PC-9 (cell line): ENCODE results near the gene MLF2. TPM values are rescaled to one million over a fixed set of nuclear protein-coding genes. Genes with fewer than 3 reads are reported as not detected.
"Not testable (repeated sequence)": the region's sequence is repeated elsewhere in the genome, so short reads cannot be mapped to it uniquely, and the experiment has no call there.

Experiments used
- BruUV-seq: library from RNA; stranded (reverse); fragments of 400-500 nt; replicated peaks from 2 replicates; lab custom pipeline; 2021; lab: Mats Ljungman, UMichigan
- CTCF ChIA-PET: fragments of 300-600 bp; sonication (Branson Sonifier 250); formaldehyde crosslinking; loops from one replicate; lab custom pipeline; 2022; ENCODE audit warnings: antibody characterized with exemption; lab: Charles Lee
- POLR2A ChIA-PET: fragments of 300-600 bp; sonication (Branson Sonifier 250); formaldehyde crosslinking; loops from one replicate; lab custom pipeline; 2022; ENCODE audit warnings: antibody characterized with exemption; ENCODE audit not compliant: unreplicated experiment; lab: Charles Lee
- DNase-seq, 2 experiments: peaks; one replicate each; pipeline versions ENCODE4 v3.0.0 to v3.0.0-alpha.2; 2015 to 2022; ENCODE audit warnings: mixed read lengths in 1 of 2
- H2AFZ ChIP-seq: fragments of 200-600 bp; sonication (generic); 2 replicates; pipeline ENCODE4 v1.8.1; 2017; ENCODE audit warnings: antibody characterized with exemption
- H3F3A ChIP-seq: fragments of 200-600 bp; sonication (generic); 2 replicates; pipeline ENCODE4 v1.8.1; 2017; ENCODE audit warnings: antibody characterized with exemption, mild to moderate bottlenecking, low read depth; ENCODE audit not compliant: insufficient read depth
- H3K27ac ChIP-seq: fragments of 200-600 bp; sonication (generic); 2 replicates; pipeline ENCODE4 v1.6.1; 2016; ENCODE audit warnings: mixed run types
- H3K27me3 ChIP-seq: fragments of 200-600 bp; sonication (generic); 2 replicates; pipeline ENCODE4 v1.6.1; 2016; ENCODE audit warnings: low read depth, mixed run types; ENCODE audit not compliant: insufficient read depth
- H3K36me3 ChIP-seq: fragments of 200-600 bp; sonication (generic); 2 replicates; pipeline ENCODE4 v1.6.1; 2016; ENCODE audit warnings: low read depth, mixed run types
- H3K4me1 ChIP-seq: fragments of 200-600 bp; sonication (generic); replicated peaks from 2 replicates; pipeline ENCODE4 v1.6.1; 2016; ENCODE audit warnings: mixed run types; ENCODE audit not compliant: insufficient read depth
- H3K4me2 ChIP-seq: fragments of 200-600 bp; sonication (generic); 2 replicates; pipeline ENCODE4 v1.6.1; 2017; ENCODE audit warnings: mixed run types
- H3K4me3 ChIP-seq: fragments of 200-600 bp; sonication (generic); 2 replicates; pipeline ENCODE4 v1.6.1; 2016; ENCODE audit warnings: mixed run types
- H3K79me2 ChIP-seq: fragments of 200-600 bp; sonication (generic); 2 replicates; pipeline ENCODE4 v1.6.1; 2017; ENCODE audit warnings: low read depth, mixed run types
- H3K9me2 ChIP-seq: fragments of 200-600 bp; sonication (generic); 2 replicates; pipeline ENCODE4 v1.8.1; 2017; ENCODE audit warnings: mild to moderate bottlenecking; ENCODE audit not compliant: insufficient read depth
- H3K9me3 ChIP-seq: fragments of 200-600 bp; sonication (generic); 2 replicates; pipeline ENCODE4 v1.8.1; 2016; ENCODE audit warnings: low read depth; ENCODE audit not compliant: insufficient read depth
- H4K20me1 ChIP-seq: fragments of 200-600 bp; sonication (generic); 2 replicates; pipeline ENCODE4 v1.8.1; 2017; ENCODE audit not compliant: insufficient read depth
- EZH2 ChIP-seq: fragments of 200-600 bp; sonication (generic); IDR thresholded peaks from 2 replicates; pipeline ENCODE4 v1.8.0; 2017; ENCODE audit warnings: antibody characterized with exemption, low read depth
- intact Hi-C: fragments of 100-400 bp; cut with micrococcal nuclease; formaldehyde crosslinking; loops from one replicate; pipeline ENCODE4 v1.10.0; 2022; ENCODE audit not compliant: unreplicated experiment
- total RNA-seq: library from RNA; stranded (reverse); gene quantifications from 2 replicates; pipeline ENCODE4 v1.2.3, GENCODE V29; 2021
- TF ChIP-seq, protein P1 (sequence below): fragments of 200-600 bp; sonication (generic); conservative IDR thresholded peaks from 2 replicates; pipeline ENCODE4 v1.6.1; 2017; ENCODE audit warnings: mixed run types, antibody characterized with exemption, mild to moderate bottlenecking, moderate library complexity

The MLF2 gene
- total RNA-seq, 1 experiment from 2014 or later = 379 TPM

GRCh38 chr12:6722863-6723262 lies 30.1 kb downstream of the MLF2 start:
- no peak overlapping the region for H3K27ac ChIP-seq
- intact Hi-C loops = no loop called here
- no peaks in the 10 kb centered on the region for H3K9me2 ChIP-seq

DNA sequence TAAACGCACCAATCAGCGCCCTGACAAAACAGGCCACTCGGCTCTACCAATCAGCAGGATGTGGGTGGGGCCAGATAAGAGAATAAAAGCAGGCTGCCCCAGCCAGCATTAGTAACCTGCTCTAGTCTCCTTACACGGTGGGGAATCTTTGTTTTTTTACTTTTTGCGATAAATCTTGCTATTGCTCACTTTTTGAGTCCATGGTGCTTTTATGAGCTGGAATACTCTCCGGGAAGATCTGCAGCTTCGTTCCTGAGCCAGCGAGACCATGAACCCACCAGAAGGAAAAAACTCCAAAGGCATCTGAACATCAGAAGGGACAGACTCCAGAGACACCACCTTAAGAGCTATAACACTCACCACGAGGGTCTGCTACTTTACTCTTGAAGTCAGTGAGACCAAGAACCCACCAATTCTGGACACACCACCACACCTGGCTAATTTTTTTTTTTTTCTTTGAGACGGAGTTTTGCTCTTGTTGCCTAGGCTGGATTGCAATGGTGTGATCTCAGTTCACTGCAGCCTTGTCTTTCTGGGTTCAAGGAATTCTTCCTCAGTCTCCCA lies 36.0 kb downstream of the MLF2 start:
- Histone ChIP-seq H3K4me1 (no peaks in the 10 kb centered on the region), H3F3A (no peaks in the 10 kb centered on the region), H3K9me3 (no peaks in the 10 kb centered on the region), H4K20me1 (no peaks in the 10 kb centered on the region), H3K79me2 (no peaks in the 10 kb centered on the region), H2AFZ (no peak overlapping the region), H3K4me3 (no peak overlapping the region), H3K4me2 (no peak overlapping the region), H3K9me2 (no peaks in the 10 kb centered on the region), H3K36me3 (no peaks in the 10 kb centered on the region), H3K27ac (no peak overlapping the region), H3K27me3 (no peaks in the 10 kb centered on the region)
- ChIA-PET POLR2A (no interaction called here), CTCF (interaction anchor here (0.7 kb wide), 1 partner anchor 104 kb away, joined by 3 read pairs; no protein-coding TSS in a partner anchor)
- no peak for TF ChIP-seq EZH2
- TSS peak; percentile 91 for BruUV-seq
- no peak for DNase-seq
- intact Hi-C loops = no loop called here

More at GRCh38 chr12:6722863-6723262, 30.1 kb downstream of the MLF2 start:
- TF ChIP-seq, protein P1, sequence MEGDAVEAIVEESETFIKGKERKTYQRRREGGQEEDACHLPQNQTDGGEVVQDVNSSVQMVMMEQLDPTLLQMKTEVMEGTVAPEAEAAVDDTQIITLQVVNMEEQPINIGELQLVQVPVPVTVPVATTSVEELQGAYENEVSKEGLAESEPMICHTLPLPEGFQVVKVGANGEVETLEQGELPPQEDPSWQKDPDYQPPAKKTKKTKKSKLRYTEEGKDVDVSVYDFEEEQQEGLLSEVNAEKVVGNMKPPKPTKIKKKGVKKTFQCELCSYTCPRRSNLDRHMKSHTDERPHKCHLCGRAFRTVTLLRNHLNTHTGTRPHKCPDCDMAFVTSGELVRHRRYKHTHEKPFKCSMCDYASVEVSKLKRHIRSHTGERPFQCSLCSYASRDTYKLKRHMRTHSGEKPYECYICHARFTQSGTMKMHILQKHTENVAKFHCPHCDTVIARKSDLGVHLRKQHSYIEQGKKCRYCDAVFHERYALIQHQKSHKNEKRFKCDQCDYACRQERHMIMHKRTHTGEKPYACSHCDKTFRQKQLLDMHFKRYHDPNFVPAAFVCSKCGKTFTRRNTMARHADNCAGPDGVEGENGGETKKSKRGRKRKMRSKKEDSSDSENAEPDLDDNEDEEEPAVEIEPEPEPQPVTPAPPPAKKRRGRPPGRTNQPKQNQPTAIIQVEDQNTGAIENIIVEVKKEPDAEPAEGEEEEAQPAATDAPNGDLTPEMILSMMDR = no peak
- TF ChIP-seq EZH2 = no peak
- Histone ChIP-seq H2AFZ (peak overlapping the region; percentile 94), H4K20me1 (no peaks in the 10 kb centered on the region), H3K79me2 (peaks cover 22% of the 10 kb centered on the region), H3K9me3 (no peaks in the 10 kb centered on the region), H3F3A (peaks cover 9% of the 10 kb centered on the region), H3K36me3 (no peaks in the 10 kb centered on the region), H3K4me3 (peak overlapping the region; percentile 77), H3K4me2 (peak overlapping the region; percentile 85), H3K27me3 (no peaks in the 10 kb centered on the region), H3K4me1 (peaks cover 19% of the 10 kb centered on the region)
- ChIA-PET CTCF (interaction anchor here (2.4 kb wide), 1 partner anchor 30 kb away, joined by 18 read pairs; the partner anchor contains the start of gene MLF2), POLR2A (interaction anchor here (0.6 to 1.7 kb wide), 2 partner anchors 34 to 51 kb away, joined by 3 to 41 read pairs; partner anchors contain the start of gene ZNF384)
- DNase-seq = no peak
- no TSS peak for BruUV-seq

- H3K27me3 ChIP-seq, H3K9me3 ChIP-seq, H4K20me1 ChIP-seq, H3K79me2 ChIP-seq, BruUV-seq, H3F3A ChIP-seq, H2AFZ ChIP-seq, H3K4me3 ChIP-seq, DNase-seq, H3K9me2 ChIP-seq, H3K4me2 ChIP-seq, H3K27ac ChIP-seq, POLR2A ChIA-PET, H3K36me3 ChIP-seq, H3K4me1 ChIP-seq, intact Hi-C loops: not testable (repeated sequence)
- CTCF ChIA-PET = interaction anchor here (0.7 kb wide), 1 partner anchor 104 kb away, joined by 3 read pairs; no protein-coding TSS in a partner anchor
Observed at GRCh38 chr12:6716031-6716873, 36.7 kb downstream of the MLF2 start.

DNA sequence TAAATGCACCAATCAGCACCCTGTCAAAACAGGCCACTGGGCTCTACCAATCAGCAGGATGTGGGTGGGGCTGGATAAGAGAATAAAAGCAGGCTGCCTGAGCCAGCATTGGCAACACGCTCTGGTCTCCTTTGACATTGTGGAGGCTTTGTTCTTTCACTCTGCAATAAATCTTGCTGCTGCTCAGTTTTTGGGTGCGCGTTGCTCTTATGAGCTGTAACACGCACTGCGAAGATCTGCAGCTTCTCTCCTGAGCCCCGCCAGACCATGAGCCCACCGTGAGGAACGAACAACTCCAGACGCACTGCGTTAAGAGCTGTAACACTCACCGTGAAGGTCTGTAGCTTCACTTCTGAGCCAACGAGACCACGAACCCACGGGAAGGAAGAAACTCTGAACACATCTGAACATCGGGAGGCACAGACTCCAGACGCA lies 44.0 kb downstream of the MLF2 start:
- H3K9me3 ChIP-seq = no peaks in the 10 kb centered on the region
- H2AFZ ChIP-seq = no peak overlapping the region
- no peaks in the 10 kb centered on the region for H3K79me2 ChIP-seq
- no peaks in the 10 kb centered on the region for H3K4me1 ChIP-seq
- TF ChIP-seq EZH2 = no peak
- TF ChIP-seq, protein P1 = no peak
- CTCF ChIA-PET = no interaction called here
- no peak overlapping the region for H3K4me2 ChIP-seq
- no peaks in the 10 kb centered on the region for H3K36me3 ChIP-seq
- DNase-seq = no peak
- no peaks in the 10 kb centered on the region for H3K9me2 ChIP-seq
- BruUV-seq = no TSS peak
- no peaks in the 10 kb centered on the region for H4K20me1 ChIP-seq
- H3F3A ChIP-seq = no peaks in the 10 kb centered on the region; the same call in 1 of the 2 replicates
- no peak overlapping the region for H3K27ac ChIP-seq
- H3K27me3 ChIP-seq = peaks cover 9% of the 10 kb centered on the region
- POLR2A ChIA-PET = interaction anchor here (0.7 kb wide), 1 partner anchor 624 kb away, joined by 3 read pairs; no protein-coding TSS in a partner anchor
- H3K4me3 ChIP-seq = no peak overlapping the region
- intact Hi-C loops = no loop called here

DNA sequence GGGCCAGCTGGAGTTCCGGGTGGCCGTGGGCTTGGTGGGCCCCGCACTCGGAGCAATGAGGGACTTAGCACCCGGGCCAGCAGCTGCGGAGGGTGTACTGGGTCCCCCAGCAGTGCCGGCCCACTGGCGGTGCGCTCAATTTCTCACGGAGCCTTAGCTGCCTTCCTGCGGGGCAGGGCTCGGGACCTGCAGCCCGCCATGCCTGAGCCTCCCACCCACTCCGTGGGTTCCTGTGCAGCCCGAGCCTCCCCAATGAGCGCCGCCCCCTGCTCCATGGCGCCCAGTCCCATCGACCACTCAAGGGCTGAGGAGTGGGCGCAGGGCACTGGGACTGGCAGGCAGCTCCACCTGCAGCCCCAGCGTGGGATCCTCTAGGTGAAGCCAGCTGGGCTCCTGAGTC lies 44.6 kb downstream of the MLF2 start:
- H3K36me3 ChIP-seq, DNase-seq, H3K9me2 ChIP-seq, H2AFZ ChIP-seq, H3K4me2 ChIP-seq, H3K4me1 ChIP-seq, H3F3A ChIP-seq, BruUV-seq, H3K4me3 ChIP-seq, intact Hi-C loops, H3K27ac ChIP-seq, H4K20me1 ChIP-seq, H3K79me2 ChIP-seq, H3K9me3 ChIP-seq: not testable (repeated sequence)
- peaks cover 15% of the 10 kb centered on the region for H3K27me3 ChIP-seq
- ChIA-PET CTCF (interaction anchor here (0.6 kb wide), 2 partner anchors 10 to 227 kb away, joined by 3 to 7 read pairs; no protein-coding TSS in a partner anchor), POLR2A (interaction anchor here (0.7 kb wide), 1 partner anchor 624 kb away, joined by 3 read pairs; no protein-coding TSS in a partner anchor)
